Peyer's patch (tissue), 4 donors: Measurements from ENCODE around the gene KL.

ENCODE experiments used
- CTCF ChIP-seq, 6 experiments: fragments of 450-650 bp in 4 of 6; fragments of 200-600 bp in 2 of 6; sonication (generic) in 1 of 6; IDR thresholded peaks; one replicate each; pipeline ENCODE4 v1.5.1; 2017 to 2019; ENCODE audit warnings: antibody characterized with exemption in 6 of 6, mild to moderate bottlenecking in 3 of 6, moderate library complexity in 1 of 6
- POLR2A ChIP-seq, 2 donors: fragments of 450-650 bp; IDR thresholded peaks; one replicate each; pipeline ENCODE4 v1.5.1; 2017; ENCODE audit warnings: antibody characterized with exemption in 2 of 2, mild to moderate bottlenecking in 2 of 2, moderate library complexity in 2 of 2

GRCh38 chr13:32989942-32990341 lies 26.3 kb upstream of the KL start:
- TF ChIP-seq CTCF (IDR thresholded peaks at IDR 0.05) = no peak
- no peak for TF ChIP-seq POLR2A (IDR thresholded peaks at IDR 0.05)
